Stimulated activated CD4-positive, alpha-beta T cell treated with anti-CD3 and anti-CD28 coated beads, Interleukin-15, amount 100 ng/mL, for 1 hour (primary cell): Measurements from ENCODE around the gene IMPG2.

ENCODE experiments used
- DNase-seq, 2 donors: peaks; one replicate each; pipeline ENCODE4 v3.0.0-alpha.2; 2020; ENCODE audit warnings: low read depth in 1 of 2, low spot score in 1 of 2

Gene IMPG2

DNA sequence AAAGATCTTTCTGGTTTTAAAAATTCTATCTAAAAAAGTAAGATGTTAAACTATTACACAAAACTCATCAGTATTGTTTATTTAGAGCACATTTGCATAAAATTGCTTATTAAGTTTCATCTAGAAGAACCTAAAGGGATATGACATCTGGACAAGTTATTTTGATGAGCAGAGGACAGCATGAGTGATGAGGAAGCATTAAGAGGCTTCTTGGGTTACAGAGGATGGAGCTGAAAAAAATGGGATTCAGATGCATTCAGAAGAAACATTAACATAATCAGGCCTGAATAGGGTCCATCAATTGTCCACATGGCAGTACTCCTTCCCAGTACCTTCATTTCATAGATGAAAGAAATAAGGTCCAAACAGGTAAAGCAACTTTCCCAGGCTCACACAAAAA is 41.6 kb downstream of the IMPG2 start:
- no peak for DNase-seq

DNA sequence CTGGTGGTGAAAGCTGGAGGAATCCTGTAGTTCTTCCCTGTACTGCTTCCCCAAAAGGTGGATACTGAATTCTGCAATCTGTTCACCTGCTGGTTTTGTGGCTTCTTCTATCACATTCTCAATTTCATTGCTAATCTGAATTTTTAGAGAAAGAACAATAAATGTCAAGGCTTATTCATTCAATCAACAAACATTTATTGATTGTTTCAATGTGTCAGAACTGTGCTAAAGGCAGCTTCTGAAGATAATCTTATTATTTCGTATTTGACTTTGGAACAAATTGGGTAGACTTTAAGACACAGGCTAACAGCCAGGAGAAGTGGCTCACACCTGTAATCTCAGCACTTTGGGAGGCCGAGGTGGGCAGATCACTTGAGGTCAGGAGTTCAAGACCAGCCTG is 46.8 kb downstream of the IMPG2 start:
- DNase-seq: no peak

DNA sequence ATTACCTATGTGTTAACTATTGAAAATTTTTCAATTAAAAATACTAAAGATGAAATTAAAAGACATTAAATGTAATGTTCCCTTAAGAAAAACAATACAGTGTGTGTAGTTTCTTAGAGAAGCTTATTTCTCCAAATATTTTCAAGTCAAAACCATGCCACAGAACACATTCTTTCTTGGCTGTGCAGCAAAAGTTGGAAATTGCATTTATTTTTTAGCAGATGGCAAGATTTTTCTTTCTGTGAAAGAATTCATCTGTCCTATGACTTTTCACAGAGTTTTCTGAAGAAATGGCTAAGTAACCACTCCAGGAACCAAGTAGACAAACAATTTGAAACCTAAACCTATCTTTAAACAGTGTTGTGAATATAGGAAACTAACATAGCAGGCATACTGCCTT is 47.2 kb downstream of the IMPG2 start:
- DNase-seq: no peak

DNA sequence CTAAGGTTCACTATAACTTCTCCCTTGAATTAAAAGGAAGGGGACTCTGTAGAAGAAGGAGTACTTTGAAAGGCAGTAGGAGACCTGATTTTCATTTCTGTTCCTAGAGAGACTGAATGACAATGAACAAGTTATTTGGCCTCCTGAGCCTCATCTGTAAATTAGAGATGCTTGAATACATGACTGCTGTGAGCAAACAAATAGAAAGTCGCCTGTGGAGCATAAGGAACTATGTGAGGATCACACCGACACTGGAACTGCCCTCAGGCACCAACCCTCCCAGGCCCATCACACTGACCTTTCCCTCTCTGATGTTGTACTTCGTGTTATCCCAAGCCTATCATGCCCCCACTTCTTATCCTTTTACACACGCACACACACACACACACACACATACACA is 48.6 kb downstream of the IMPG2 start:
- DNase-seq: no peak

DNA sequence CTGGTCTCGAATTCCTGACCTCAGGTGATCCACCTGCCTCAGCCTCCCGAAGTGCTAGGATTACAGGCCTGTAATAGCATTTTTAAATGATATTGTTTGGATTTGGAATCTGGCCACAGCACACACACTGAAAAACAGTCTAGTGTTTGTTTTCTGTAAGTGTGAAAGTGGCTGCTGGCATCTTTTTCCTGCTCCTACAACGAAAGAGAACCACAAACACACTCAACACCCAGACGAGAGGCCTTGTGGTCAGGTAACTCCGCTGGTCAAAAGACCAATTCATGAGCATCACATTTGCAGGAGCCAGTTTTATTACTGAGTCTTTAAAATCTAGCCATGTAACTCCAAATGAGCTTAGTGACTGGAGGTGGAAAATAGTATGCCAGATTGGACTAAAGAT is 50.2 kb downstream of the IMPG2 start:
- DNase-seq: no peak

DNA sequence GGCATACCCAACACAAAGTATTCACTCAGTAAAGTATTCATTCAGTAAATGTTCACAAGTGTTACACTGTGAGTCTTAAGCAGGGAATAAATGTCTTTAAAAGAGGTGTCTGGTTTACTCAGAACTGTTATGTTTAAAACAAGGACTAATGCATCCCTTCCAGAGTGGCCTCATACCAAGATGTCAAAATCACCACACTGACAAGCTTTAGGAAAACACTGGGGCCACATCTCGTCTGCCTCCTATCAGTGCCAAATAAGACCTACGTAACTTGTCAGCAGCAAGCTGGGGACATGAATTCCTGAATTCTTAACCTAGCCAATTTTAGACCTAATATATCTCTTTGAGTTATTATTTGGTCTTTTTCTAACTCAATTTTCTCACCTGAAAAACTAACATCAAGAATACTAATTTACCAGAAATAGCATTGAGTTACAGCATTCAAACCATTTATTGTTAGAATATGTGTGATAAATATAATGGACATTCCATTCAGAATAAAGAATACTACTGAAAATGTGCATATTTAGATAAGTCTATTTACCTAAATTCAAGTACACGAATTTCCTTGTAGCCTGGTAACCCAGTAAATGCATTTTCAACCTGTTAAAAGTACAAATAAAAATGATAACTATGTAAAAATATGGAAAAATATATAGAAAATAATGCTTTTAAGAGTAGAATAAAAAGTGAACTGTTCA is 51.3 kb downstream of the IMPG2 start:
- DNase-seq: no peak

DNA sequence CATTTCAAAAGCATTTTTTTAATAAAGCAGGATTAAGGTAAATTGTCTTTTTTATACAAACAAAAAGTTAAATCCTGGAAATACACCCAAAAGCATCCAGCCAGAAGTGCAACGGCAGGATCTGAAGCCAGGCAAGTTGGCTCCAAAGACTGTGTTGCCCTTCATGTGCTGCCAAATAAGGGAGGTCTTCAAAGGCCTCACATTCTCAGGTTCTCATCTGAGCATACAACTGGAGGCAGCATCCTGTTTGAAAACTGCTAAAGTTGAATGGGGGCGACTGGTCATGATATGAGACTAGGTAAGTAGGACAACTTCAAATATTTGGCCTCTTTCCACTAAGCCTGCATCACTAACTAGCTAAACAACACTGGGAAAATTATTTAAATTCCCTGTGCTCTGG is 52.2 kb downstream of the IMPG2 start:
- DNase-seq: no peak

DNA sequence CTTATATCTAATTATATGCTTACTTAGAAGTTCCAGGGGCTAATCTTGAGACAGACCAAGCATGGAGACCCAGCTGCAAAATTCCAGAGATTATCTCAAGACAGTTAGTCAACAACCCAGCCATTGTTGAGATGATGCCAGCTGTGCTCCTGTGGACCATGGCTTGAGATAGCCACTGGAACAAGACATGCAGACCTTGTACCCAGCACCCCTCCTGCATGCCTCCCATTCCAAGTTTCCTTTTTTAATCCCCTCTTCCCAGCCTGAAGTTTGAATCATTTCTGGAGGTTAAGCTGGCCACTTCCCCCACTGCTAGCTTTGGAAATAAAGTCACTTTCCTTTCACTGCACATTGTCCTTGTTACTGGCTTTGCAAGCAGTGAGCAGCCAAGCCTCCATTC is 53.8 kb downstream of the IMPG2 start:
- no peak for DNase-seq

DNA sequence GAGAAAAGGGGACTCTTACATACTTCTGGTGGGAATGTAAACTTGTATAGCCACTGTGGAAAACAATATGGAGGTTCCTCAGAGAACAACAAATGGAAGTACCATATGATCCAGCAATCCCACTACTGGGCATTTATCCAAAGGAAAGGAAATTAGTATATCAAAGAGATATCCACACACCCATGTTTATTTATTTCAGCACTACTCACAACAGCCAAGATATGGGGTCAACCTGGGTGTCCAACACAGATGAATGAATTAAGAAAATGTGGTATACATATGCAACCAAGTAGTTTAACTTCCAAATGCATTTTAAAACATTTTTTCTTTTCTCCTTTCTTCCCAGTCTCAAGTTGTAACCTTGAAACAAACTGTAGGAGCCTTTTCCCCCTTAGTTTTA is 54.3 kb downstream of the IMPG2 start:
- no peak for DNase-seq

DNA sequence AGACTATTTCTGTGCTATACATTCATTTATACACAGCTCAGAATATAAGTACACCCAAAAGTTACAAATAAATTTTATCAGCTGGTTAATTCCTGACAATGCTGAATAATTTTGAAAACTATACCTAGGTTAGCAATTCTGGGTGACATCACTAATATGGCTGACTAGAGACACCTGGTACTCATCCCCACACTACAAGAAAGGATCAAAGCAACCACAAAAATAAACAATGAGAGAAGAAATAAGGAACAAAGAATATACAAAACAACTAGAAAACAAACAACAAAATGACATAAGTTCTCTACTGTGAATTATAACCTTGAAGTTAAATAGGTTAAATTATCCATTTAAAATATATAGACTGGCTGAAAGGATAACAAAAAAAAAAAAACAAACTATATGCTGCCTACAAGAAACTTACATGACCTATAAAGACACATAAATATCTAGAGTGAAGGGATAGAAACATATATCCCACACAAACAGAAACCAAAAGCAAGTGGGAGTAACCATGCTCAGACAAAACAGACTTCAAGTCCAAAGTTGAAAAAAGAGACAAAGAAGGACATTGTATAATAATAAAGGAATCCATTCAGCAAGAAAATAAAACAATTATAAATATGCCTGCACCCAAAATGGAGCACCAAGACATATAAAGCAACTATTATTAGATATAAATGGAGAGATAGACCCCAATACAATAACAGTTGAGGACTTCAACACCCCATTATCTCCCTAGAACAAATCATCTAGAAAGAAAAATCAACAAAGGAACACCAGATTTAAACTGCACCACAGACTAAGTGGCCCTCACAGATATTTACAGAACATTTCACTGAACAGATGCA is 57.8 kb downstream of the IMPG2 start:
- no peak for DNase-seq

DNA sequence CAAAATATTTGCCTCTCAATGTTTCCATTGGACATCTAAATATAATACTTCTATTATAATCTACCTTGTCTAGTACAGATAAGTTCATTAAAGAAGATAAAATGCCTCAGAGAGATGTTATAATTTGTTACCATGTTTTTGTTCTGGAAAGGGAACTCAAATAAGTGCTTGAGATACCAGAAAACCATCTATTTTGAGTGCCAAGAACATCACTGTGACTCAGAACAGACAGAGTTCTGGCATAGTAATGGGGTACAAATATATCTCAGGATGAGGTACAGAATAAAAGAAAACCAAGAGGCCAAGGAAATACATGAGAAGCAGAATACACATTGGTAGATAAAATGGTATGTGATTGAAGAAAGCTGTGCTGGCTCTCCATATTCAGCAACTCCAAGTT is 58.9 kb downstream of the IMPG2 start:
- DNase-seq: no peak

DNA sequence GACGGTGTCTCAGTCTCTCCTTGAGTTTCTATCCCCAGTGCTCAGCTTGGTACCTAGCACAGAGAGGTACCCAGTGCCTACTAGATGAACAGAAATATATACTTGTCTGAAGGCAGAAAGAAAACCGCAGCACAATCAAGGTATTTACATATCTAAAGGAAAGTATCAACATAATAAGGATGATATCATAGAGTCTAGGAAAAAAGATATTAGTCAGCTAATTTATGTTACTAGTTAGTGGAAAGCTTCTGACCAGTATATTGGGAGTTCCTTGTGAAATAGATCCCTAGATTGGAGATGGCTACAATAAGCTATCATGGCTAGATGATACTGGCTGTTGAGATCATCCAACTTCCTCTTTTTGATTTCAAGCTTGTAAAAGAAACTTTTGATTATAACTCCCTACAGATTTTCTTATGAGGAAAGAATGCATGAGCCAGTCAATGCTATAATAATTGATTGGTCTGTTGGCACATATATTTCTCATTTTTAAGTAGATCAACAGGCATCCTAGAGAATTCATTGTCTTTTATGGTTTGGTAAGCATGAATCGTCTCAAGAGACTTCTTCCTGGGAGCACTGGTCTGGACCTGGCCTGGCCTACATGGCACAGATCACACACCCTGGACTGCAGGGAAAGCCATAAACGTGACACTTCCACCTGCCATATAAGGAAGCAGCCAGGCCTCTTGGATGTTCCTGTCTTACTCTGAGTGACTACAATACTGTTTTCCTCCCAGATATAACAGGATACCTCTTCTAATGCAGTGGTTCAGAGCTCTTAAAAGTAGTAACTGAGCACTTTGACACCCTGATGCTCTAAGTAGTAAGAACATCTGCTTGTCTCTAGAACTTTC is 60.7 kb downstream of the IMPG2 start:
- DNase-seq: no peak

DNA sequence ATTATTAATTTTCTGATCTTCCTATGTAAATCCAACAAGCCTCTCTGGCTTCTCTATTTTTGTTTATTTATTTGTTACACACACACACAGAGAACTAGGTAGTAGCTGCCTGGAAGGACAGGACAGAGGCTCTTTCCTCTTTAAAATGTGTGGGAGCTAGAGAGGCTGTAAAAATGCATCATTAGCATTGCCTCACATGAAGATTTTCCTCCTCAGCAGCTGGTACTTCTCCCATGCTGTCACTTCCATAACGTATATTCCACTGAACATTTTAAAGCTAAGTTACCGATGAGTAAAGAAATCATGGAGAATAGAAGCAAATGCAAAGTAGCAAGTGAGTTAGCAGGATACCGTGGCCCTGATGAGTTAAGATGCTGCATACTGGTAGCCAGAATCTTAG is 63.9 kb downstream of the IMPG2 start:
- no peak for DNase-seq

DNA sequence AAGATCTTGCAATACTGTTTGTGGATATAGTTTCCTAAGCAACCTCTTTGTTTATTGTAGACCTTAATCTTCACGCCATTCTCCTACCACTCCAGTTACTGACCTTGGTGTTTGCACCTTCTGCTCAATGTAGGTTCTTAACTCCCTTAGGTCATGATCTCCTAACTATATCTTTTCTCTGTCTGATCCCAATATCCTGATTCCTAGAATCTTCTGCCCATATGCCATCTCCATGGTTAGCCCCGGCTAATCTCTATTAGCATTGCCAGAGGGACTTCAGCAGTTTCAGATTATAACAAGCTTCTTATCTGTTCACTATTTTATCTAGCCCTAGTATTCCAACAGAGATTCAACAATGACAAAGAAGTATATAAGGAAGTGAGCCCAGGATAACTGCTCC is 64.9 kb downstream of the IMPG2 start:
- DNase-seq: no peak

DNA sequence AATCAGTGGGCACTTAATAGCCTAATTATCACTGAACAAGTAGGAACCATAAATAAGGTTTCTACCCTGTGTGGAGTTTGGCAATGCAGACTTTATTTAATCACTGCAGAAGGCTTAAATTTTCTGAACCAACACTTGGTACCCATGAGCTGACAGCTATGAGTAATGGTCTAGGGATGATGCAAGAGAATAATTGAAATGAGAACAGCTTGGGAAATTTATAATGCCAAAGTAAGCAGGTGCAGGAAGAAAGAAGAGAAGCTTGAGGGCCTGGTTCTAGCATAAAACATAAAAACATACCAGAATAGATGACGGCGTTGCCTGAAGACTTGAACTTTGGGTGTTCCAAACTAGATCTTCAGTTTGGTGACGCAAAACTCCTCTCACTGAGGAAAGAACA is 67.0 kb downstream of the IMPG2 start:
- no peak for DNase-seq

DNA sequence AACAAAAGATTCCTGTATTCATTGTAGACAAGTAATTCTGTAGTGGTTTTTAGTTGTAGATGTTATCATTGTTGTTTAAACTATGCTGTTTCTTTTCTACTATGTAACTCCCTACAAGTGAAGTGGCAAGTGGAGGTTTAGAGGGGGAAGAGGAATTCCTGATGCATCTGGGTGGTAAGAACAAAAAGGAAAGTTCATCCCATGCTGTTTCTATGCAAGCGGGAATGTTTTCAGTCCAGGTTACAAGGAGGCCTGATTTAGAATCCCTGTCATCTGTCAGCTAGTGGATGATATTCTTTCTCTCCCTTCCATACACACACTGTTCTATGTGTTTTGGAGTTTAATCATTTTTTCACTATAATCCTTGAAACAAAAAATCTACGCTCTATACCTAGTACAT is 67.4 kb downstream of the IMPG2 start:
- DNase-seq: no peak

DNA sequence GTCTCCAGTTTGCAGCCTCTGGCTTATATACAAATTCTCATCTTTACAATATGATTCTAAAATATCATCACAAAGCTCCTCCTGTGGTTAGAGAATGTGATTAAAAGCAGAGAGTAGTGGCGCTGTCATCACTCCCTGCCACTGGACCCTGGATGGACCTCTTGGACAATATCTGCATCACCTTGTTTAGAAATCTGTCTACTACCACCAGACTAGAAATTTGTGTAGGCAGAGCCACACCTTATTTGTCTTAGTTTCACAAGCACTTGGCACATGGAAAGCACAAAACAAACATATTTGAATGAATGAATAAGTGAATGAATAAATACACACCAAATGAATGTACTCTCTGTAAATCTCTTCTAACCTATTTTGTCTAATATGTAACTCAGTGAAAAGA is 68.1 kb downstream of the IMPG2 start:
- no peak for DNase-seq

DNA sequence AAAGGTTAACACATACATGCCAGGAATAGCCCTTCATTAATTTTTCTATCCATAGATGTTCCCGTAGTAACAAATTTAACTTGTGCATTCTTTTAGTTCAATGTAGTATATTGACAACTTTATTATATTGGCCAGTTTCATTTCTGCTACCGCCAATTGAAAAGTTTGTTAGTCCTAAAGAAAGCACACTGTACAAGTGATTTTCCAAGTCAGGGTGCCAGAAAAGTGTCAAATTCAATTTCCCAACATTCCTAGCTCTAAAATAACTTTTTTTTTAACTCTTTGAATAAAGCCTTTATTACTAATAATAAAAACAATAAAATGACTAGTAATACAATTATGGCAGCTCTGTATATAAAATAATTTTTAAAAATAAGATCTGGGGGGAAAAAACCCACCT is 68.9 kb downstream of the IMPG2 start:
- DNase-seq: no peak

DNA sequence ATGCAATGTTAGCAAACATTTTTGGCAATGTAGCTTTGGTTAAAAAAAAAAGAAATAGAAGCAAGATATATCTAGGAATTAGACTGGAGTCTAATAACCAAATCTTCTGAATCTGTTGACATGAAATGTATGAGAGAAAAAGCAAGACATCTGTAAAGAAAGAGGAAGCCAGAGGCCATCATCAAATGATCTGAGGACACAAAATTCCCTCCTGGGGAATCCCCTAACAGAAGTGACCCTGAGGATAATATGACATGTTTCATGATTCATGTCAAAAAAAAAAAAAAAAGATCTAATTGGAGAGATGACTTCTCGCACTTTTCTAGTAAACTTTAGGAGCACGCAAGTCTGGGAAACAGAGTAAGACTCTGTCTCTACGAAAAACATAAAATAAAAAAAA is 70.9 kb downstream of the IMPG2 start:
- no peak for DNase-seq

DNA sequence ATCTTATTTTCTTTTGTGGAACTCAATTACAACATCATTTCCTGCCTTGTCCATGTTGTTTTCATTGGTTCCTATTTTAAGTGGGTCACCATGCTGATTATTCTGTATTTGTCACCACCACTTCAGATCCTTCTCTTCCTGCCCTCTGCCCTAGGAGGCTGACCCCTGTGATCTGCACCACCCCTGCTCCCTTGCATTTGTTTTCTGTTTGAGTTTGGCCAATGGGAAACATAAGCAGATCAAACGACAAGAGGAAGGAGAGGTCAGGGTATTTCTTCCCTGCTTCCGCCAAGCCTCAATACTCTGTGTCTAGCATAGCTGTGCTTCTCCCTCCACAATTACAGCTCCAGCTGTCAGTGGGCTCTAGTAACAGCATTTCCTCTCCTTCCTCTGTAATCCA is 71.6 kb downstream of the IMPG2 start:
- no peak for DNase-seq

DNA sequence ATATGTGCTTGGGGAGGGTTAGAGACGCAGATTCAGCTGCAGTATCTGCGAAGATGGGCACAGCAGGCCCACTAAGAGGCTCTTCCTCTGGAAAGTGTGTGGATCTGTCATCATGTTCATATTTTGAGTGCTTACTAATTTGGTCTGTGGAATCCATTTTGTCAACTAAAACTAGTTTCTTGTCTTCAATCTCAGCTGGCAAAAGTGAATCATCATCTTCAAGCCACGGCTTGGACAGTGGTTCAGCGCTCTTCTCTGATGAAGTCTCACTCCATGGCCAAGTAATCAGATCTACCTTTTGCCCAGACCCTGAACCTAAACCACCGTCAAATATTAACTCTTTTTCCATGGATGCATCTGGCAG is 76.2 kb downstream of the IMPG2 start:
- no peak for DNase-seq
